PC-9 (cell line): ENCODE data around the gene XIRP2.

Source experiments
- CTCF ChIP-seq: fragments of 200-600 bp; sonication (generic); conservative IDR thresholded peaks from 2 replicates; pipeline ENCODE4 v1.6.1; 2017; ENCODE audit warnings: mixed run types, antibody characterized with exemption, mild to moderate bottlenecking, moderate library complexity
- EZH2 ChIP-seq: fragments of 200-600 bp; sonication (generic); IDR thresholded peaks from 2 replicates; pipeline ENCODE4 v1.8.0; 2017; ENCODE audit warnings: antibody characterized with exemption, low read depth

- TF ChIP-seq CTCF, result no peak
- no peak for TF ChIP-seq EZH2
Observed at GRCh38 chr2:167001165-167001564, 112.9 kb downstream of the XIRP2 start.
